SK-N-SH (cell line): ENCODE measurements around the gene ZNF286A. TPM values are rescaled to one million over a fixed set of nuclear protein-coding genes. Genes with fewer than 3 reads are reported as not detected.

ENCODE experiments used
- CTCF ChIA-PET: fragments of 300-600, 350-600 bp; formaldehyde crosslinking; extraction: SDS; loops from one replicate; lab custom pipeline; 2021; lab: Yijun Ruan, JAX
- POLR2A ChIA-PET: fragments of 350-600 bp; sonication (Branson Sonifier 250); formaldehyde crosslinking; extraction: SDS; loops from one replicate; lab custom pipeline; 2020; ENCODE audit warnings: antibody characterized with exemption, inconsistent platforms; lab: Yijun Ruan, JAX
- DNase-seq: peaks from one replicate; pipeline ENCODE4 v3.0.0; 2012
- H2AFZ ChIP-seq: fragments of 200-600 bp; sonication (generic); 2 replicates; pipeline ENCODE4 v1.8.1; 2016; ENCODE audit warnings: antibody characterized with exemption, mild to moderate bottlenecking, low read depth
- H3F3A ChIP-seq: fragments of 200-600 bp; sonication (generic); replicated peaks from 2 replicates; pipeline ENCODE3; 2016; ENCODE audit warnings: antibody characterized with exemption, mild to moderate bottlenecking; ENCODE audit not compliant: insufficient read depth
- H3K27ac ChIP-seq, 2 experiments: fragments of 200-500 bp in 1 of 2; fragments of 200-600 bp in 1 of 2; sonication (Bioruptor generic) in 1 of 2; sonication (generic), shearing (Covaris generic) in 1 of 2; 2 replicates each; pipeline versions ENCODE4 v1.5.1 to v1.6.1; 2014 to 2016; ENCODE audit warnings: low read depth in 2 of 2, inconsistent platforms in 1 of 2, low read length in 1 of 2, mild to moderate bottlenecking in 1 of 2, mixed read lengths in 1 of 2
- H3K27me3 ChIP-seq: fragments of 200-600 bp; sonication (generic), shearing (Covaris generic); 2 replicates; pipeline ENCODE4 v1.6.1; 2016; ENCODE audit warnings: mixed run types; ENCODE audit not compliant: insufficient read depth
- H3K36me3 ChIP-seq, 2 experiments: fragments of 200-500 bp in 1 of 2; fragments of 200-600 bp in 1 of 2; sonication (Bioruptor generic) in 1 of 2; sonication (generic) in 1 of 2; replicated peaks in 1 of 2; 2 replicates each; pipeline versions ENCODE3 to v1.5.1; 2014 to 2016; ENCODE audit warnings: low read length in 1 of 2, mild to moderate bottlenecking in 1 of 2; ENCODE audit not compliant: insufficient read depth in 2 of 2, control insufficient read depth in 1 of 2
- H3K4me1 ChIP-seq, 2 experiments: fragments of 200-500 bp in 1 of 2; fragments of 200-600 bp in 1 of 2; sonication (Bioruptor generic) in 1 of 2; sonication (generic), shearing (Covaris generic) in 1 of 2; 2 replicates each; pipeline versions ENCODE4 v1.5.1 to v1.6.1; 2014 to 2016; ENCODE audit warnings: low read depth in 1 of 2, low read length in 1 of 2, mixed run types in 1 of 2; ENCODE audit not compliant: insufficient read depth in 2 of 2, control insufficient read depth in 1 of 2
- H3K4me2 ChIP-seq: fragments of 200-600 bp; sonication (generic), shearing (Covaris generic); 2 replicates; pipeline ENCODE4 v1.6.1; 2017; ENCODE audit warnings: mixed run types
- H3K4me3 ChIP-seq, 2 experiments: fragments of 200-500 bp in 1 of 2; fragments of 200-600 bp in 1 of 2; sonication (Bioruptor generic) in 1 of 2; sonication (generic), shearing (Covaris generic) in 1 of 2; 2 replicates each; pipeline versions ENCODE4 v1.5.1 to v1.8.1; 2014 to 2016; ENCODE audit warnings: low read depth in 2 of 2, inconsistent platforms in 1 of 2, low read length in 1 of 2, mild to moderate bottlenecking in 1 of 2, mixed read lengths in 1 of 2, moderate library complexity in 1 of 2
- H3K79me2 ChIP-seq: fragments of 200-600 bp; sonication (generic); 2 replicates; pipeline ENCODE4 v1.8.1; 2017; ENCODE audit warnings: mild to moderate bottlenecking; ENCODE audit not compliant: insufficient read depth
- H3K9ac ChIP-seq: fragments of 200-600 bp; sonication (generic); 2 replicates; pipeline ENCODE4 v1.6.1; 2017; ENCODE audit warnings: mixed run types
- H3K9me2 ChIP-seq: fragments of 200-600 bp; sonication (generic); 2 replicates; pipeline ENCODE4 v1.6.1; 2017; ENCODE audit warnings: mixed run types
- H3K9me3 ChIP-seq: fragments of 200-600 bp; sonication (generic); 2 replicates; pipeline ENCODE4 v1.6.1; 2017; ENCODE audit warnings: mixed run types, mild to moderate bottlenecking, moderate library complexity
- H4K20me1 ChIP-seq: fragments of 200-600 bp; sonication (generic); 2 replicates; pipeline ENCODE4 v1.6.1; 2017; ENCODE audit warnings: mild to moderate bottlenecking, mixed run types; ENCODE audit not compliant: insufficient read depth
- CHD2 ChIP-seq: fragments of 150-350 bp; IDR thresholded peaks from 2 replicates; pipeline ENCODE4 v1.6.1; 2018; ENCODE audit warnings: low read length; ENCODE audit not compliant: partially characterized antibody
- CTCF ChIP-seq: fragments of 200-600 bp; sonication (generic); IDR thresholded peaks from 2 replicates; pipeline ENCODE4 v1.6.1; 2017; ENCODE audit warnings: antibody characterized with exemption, mild to moderate bottlenecking, moderate library complexity
- ELF1 ChIP-seq: IDR thresholded peaks from 2 replicates; pipeline ENCODE4 v1.4.0; 2012
- EP300 ChIP-seq, 2 experiments: IDR thresholded peaks; 2 replicates each; pipeline versions ENCODE4 v1.4.0 to v1.6.1; 2012; ENCODE audit warnings: borderline replicate concordance in 1 of 2, low read depth in 1 of 2, low read length in 1 of 2
- EZH2phosphoT487 ChIP-seq: fragments of 200-600 bp; sonication (generic); IDR thresholded peaks from 2 replicates; pipeline ENCODE4 v1.6.1; 2017; ENCODE audit warnings: low read depth, mixed run types, mild to moderate bottlenecking, antibody characterized with exemption, moderate library complexity, borderline replicate concordance
- FOXM1 ChIP-seq: IDR thresholded peaks from 2 replicates; pipeline ENCODE4 v1.4.0; 2012; ENCODE audit warnings: low read depth, mild to moderate bottlenecking
- GATA2 ChIP-seq: sonication (generic); formaldehyde crosslinking; IDR thresholded peaks from 2 replicates; pipeline ENCODE4 v1.5.0; 2020; ENCODE audit warnings: mild to moderate bottlenecking, missing genetic modification reagents
- MEF2A ChIP-seq: IDR thresholded peaks from 2 replicates; pipeline ENCODE4 v1.4.0; 2012; ENCODE audit warnings: low read depth, borderline replicate concordance
- POLR2AphosphoS5 ChIP-seq: IDR thresholded peaks from 2 replicates; pipeline ENCODE4 v1.6.1; 2012; ENCODE audit warnings: low read depth, low read length
- RFX5 ChIP-seq: IDR thresholded peaks from 2 replicates; pipeline ENCODE4 v1.6.1; 2012; ENCODE audit warnings: mild to moderate bottlenecking, improper control_type of control experiment, low read length
- SMC3 ChIP-seq: IDR thresholded peaks from 2 replicates; pipeline ENCODE4 v1.6.1; 2012; ENCODE audit warnings: low read depth, low read length, improper control_type of control experiment
- USF2 ChIP-seq: fragments of 150-350 bp; IDR thresholded peaks from 2 replicates; pipeline ENCODE4 v1.6.1; 2017; ENCODE audit warnings: antibody characterized with exemption, low read length, low read depth, borderline replicate concordance
- WGBS: methylation state at CpG from one replicate; pipeline ENCODE4 v1.1.6; 2017; ENCODE audit warnings: low lambda C conversion rate; 5-methylcytosine and 5-hydroxymethylcytosine counted together
- polyA plus RNA-seq, 3 experiments: library from polyadenylated mRNA; depleted of rRNA; stranded (reverse); fragments of >200 nt; gene quantifications; 2 replicates each; pipeline ENCODE4 v1.2.3, GENCODE V29; 2012
- TF ChIP-seq, protein P1 (sequence below): fragments of 150-350 bp; IDR thresholded peaks from 2 replicates; pipeline ENCODE4 v1.6.1; 2016; ENCODE audit warnings: mild to moderate bottlenecking, low read depth, low read length
- TF ChIP-seq, protein P2 (sequence below): IDR thresholded peaks from 2 replicates; pipeline ENCODE4 v1.4.0; 2012; ENCODE audit warnings: low read depth, borderline replicate concordance
- TF ChIP-seq, protein P3 (sequence below): IDR thresholded peaks from 2 replicates; pipeline ENCODE4 v1.6.1; 2012; ENCODE audit warnings: mild to moderate bottlenecking, low read depth, low read length, moderate library complexity

ZNF286A gene
- polyA plus RNA-seq, 1 of the 3 experiments (the other 2 are of a cell fraction), result 16.5 TPM

DNA sequence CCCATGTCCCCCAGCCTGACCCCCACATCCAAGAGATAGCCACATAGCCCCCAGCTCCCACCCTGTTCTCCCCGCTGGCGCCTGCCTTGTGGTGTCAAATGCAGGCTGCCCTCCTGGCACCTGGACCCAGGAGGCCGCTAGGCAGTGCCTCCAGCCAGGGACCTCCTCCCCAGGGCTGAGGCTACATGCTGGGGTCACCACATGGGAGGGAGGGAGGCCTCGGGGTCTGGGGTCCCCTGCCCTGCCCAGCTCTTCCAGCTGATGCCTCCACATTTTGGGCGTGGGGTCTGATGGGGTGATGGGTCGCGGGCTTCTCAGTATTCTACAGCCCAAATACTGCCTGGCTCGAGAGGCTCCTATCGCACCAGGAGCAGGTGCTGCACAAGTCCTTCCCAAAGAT lies 42.1 kb downstream of the ZNF286A start:
- Histone ChIP-seq H3K27ac (no peak overlapping the region), H3K79me2 (no peaks in the 10 kb centered on the region), H2AFZ (no peak overlapping the region), H3K4me2 (no peak overlapping the region), H3F3A (no peaks in the 10 kb centered on the region), H4K20me1 (no peaks in the 10 kb centered on the region), H3K4me1 (peaks cover 0 to 15% of the 10 kb centered on the region in 2 experiments; a peak in 1 of 4 replicates), H3K36me3 (no peaks in the 10 kb centered on the region), H3K9me2 (no peaks in the 10 kb centered on the region), H3K9ac (no peak overlapping the region), H3K27me3 (no peaks in the 10 kb centered on the region; the same call in 1 of the 2 replicates), H3K4me3 (no peak overlapping the region), H3K9me3 (no peaks in the 10 kb centered on the region)
- TF ChIP-seq GATA2 (no peak), FOXM1 (no peak), EZH2phosphoT487 (no peak), EP300 (IDR thresholded peaks at IDR 0.05; ENCODE audit: borderline replicate concordance in 1 of 2, low read depth in 1 of 2, low read length in 1 of 2) (no peak), USF2 (no peak), POLR2AphosphoS5 (no peak)
- WGBS, result 90% methylated on average over 2 of the region's 9 CpGs
- ChIA-PET CTCF (no interaction called here), POLR2A (no interaction called here)
- no peak for DNase-seq

- no peaks in the 10 kb centered on the region for H3K9me2 ChIP-seq
- H3K79me2 ChIP-seq, result no peaks in the 10 kb centered on the region
- H3K27ac ChIP-seq, result no peak overlapping the region
- no peak for DNase-seq
- no peaks in the 10 kb centered on the region for H3K9me3 ChIP-seq
- POLR2A ChIA-PET, result no interaction called here
- CTCF ChIA-PET, result no interaction called here
- no peaks in the 10 kb centered on the region for H4K20me1 ChIP-seq
- no peak overlapping the region for H3K4me3 ChIP-seq
- H3K4me1 ChIP-seq, result peaks cover 0 to 15% of the 10 kb centered on the region in 2 experiments; a peak in 1 of 4 replicates
- H2AFZ ChIP-seq, result no peak overlapping the region
- no peak for TF ChIP-seq RFX5
- no peak for TF ChIP-seq ELF1
- TF ChIP-seq, protein P1, sequence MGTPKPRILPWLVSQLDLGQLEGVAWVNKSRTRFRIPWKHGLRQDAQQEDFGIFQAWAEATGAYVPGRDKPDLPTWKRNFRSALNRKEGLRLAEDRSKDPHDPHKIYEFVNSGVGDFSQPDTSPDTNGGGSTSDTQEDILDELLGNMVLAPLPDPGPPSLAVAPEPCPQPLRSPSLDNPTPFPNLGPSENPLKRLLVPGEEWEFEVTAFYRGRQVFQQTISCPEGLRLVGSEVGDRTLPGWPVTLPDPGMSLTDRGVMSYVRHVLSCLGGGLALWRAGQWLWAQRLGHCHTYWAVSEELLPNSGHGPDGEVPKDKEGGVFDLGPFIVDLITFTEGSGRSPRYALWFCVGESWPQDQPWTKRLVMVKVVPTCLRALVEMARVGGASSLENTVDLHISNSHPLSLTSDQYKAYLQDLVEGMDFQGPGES, result no peak
- no peak for TF ChIP-seq POLR2AphosphoS5
- TF ChIP-seq, protein P2, sequence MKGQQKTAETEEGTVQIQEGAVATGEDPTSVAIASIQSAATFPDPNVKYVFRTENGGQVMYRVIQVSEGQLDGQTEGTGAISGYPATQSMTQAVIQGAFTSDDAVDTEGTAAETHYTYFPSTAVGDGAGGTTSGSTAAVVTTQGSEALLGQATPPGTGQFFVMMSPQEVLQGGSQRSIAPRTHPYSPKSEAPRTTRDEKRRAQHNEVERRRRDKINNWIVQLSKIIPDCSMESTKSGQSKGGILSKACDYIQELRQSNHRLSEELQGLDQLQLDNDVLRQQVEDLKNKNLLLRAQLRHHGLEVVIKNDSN, result no peak
- TF ChIP-seq, protein P3, sequence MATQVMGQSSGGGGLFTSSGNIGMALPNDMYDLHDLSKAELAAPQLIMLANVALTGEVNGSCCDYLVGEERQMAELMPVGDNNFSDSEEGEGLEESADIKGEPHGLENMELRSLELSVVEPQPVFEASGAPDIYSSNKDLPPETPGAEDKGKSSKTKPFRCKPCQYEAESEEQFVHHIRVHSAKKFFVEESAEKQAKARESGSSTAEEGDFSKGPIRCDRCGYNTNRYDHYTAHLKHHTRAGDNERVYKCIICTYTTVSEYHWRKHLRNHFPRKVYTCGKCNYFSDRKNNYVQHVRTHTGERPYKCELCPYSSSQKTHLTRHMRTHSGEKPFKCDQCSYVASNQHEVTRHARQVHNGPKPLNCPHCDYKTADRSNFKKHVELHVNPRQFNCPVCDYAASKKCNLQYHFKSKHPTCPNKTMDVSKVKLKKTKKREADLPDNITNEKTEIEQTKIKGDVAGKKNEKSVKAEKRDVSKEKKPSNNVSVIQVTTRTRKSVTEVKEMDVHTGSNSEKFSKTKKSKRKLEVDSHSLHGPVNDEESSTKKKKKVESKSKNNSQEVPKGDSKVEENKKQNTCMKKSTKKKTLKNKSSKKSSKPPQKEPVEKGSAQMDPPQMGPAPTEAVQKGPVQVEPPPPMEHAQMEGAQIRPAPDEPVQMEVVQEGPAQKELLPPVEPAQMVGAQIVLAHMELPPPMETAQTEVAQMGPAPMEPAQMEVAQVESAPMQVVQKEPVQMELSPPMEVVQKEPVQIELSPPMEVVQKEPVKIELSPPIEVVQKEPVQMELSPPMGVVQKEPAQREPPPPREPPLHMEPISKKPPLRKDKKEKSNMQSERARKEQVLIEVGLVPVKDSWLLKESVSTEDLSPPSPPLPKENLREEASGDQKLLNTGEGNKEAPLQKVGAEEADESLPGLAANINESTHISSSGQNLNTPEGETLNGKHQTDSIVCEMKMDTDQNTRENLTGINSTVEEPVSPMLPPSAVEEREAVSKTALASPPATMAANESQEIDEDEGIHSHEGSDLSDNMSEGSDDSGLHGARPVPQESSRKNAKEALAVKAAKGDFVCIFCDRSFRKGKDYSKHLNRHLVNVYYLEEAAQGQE, result no peak
- no peak for TF ChIP-seq CTCF
- TF ChIP-seq SMC3, result no peak
- no peak for TF ChIP-seq MEF2A
- no peak for TF ChIP-seq CHD2
- no peak for TF ChIP-seq GATA2
- TF ChIP-seq, all 33 proteins: peak for 0
- Histone ChIP-seq H3K27me3 (no peaks in the 10 kb centered on the region; the same call in 1 of the 2 replicates), H3F3A (no peaks in the 10 kb centered on the region), H3K36me3 (no peaks in the 10 kb centered on the region), H3K4me2 (no peak overlapping the region), H3K9ac (no peak overlapping the region)
- 72% methylated on average over 11 of the region's 15 CpGs for WGBS
These were observed 42.7 kb downstream of the ZNF286A start for GRCh38 chr17:15742051-15742795.
